OCI-LY1 (cell line): ENCODE results near the gene FLT3.

Experiments
- H2AFZ ChIP-seq: fragments of 200-600 bp; sonication (generic), shearing (Covaris generic); 2 replicates; pipeline ENCODE4 v1.6.0; 2014; ENCODE audit warnings: antibody characterized with exemption, mild to moderate bottlenecking, low read length
- H3F3A ChIP-seq: fragments of 200-600 bp; sonication (generic), shearing (Covaris generic); 2 replicates; pipeline ENCODE4 v1.6.0; 2014; ENCODE audit warnings: mild to moderate bottlenecking, antibody characterized with exemption, low read length, moderate library complexity; ENCODE audit not compliant: insufficient read depth
- H3K27ac ChIP-seq: fragments of 200-600 bp; sonication (generic); 2 replicates; pipeline ENCODE4 v1.5.1; 2014; ENCODE audit warnings: low read length, mixed run types, mild to moderate bottlenecking, low read depth; ENCODE audit not compliant: poor library complexity, severe bottlenecking
- H3K27me3 ChIP-seq: fragments of 200-600 bp; sonication (generic); 2 replicates; pipeline ENCODE4 v1.6.0; 2014; ENCODE audit warnings: antibody characterized with exemption, mild to moderate bottlenecking, low read length, moderate library complexity; ENCODE audit not compliant: insufficient read depth
- H3K36me3 ChIP-seq: fragments of 200-600 bp; sonication (generic); 2 replicates; pipeline ENCODE4 v1.6.1; 2014; ENCODE audit warnings: mild to moderate bottlenecking, antibody characterized with exemption, low read length, moderate library complexity, mixed read lengths; ENCODE audit not compliant: insufficient read depth
- H3K4me1 ChIP-seq: fragments of 200-600 bp; sonication (generic); 2 replicates; pipeline ENCODE4 v1.5.1; 2014; ENCODE audit warnings: mild to moderate bottlenecking, low read length, moderate library complexity; ENCODE audit not compliant: insufficient read depth, severe bottlenecking
- H3K4me2 ChIP-seq: fragments of 200-600 bp; sonication (generic), shearing (Covaris generic); 2 replicates; pipeline ENCODE4 v1.6.1; 2014; ENCODE audit warnings: low read length
- H3K4me3 ChIP-seq: fragments of 200-600 bp; sonication (generic); 2 replicates; pipeline ENCODE4 v1.5.1; 2014; ENCODE audit warnings: low read length, low read depth, mild to moderate bottlenecking, mixed read lengths; ENCODE audit not compliant: poor library complexity, severe bottlenecking
- H3K79me2 ChIP-seq: fragments of 200-600 bp; shearing (Covaris generic); 2 replicates; pipeline ENCODE4 v1.6.1; 2016; ENCODE audit warnings: mixed run types, low read length, mixed read lengths; ENCODE audit not compliant: insufficient read depth
- H3K9ac ChIP-seq: fragments of 200-600 bp; sonication (generic), shearing (Covaris generic); 2 replicates; pipeline ENCODE4 v1.6.1; 2014; ENCODE audit warnings: mild to moderate bottlenecking, low read length, mixed read lengths
- H3K9me2 ChIP-seq: fragments of 200-600 bp; sonication (generic), shearing (Covaris generic); 2 replicates; pipeline ENCODE4 v1.6.1; 2014; ENCODE audit warnings: low read depth, mild to moderate bottlenecking, low read length, mixed read lengths
- H3K9me3 ChIP-seq: fragments of 200-600 bp; shearing (Covaris generic); 2 replicates; pipeline ENCODE4 v1.6.1; 2014; ENCODE audit warnings: low read length, mixed read lengths
- H4K20me1 ChIP-seq: fragments of 200-600 bp; sonication (generic), shearing (Covaris generic); 2 replicates; pipeline ENCODE4 v1.6.0; 2016; ENCODE audit warnings: mild to moderate bottlenecking, low read length; ENCODE audit not compliant: insufficient read depth
- EZH2 ChIP-seq: fragments of 200-600 bp; sonication (generic), shearing (Covaris generic); IDR thresholded peaks from 2 replicates; pipeline ENCODE4 v1.8.0; 2017; ENCODE audit warnings: borderline replicate concordance, mixed run types, mild to moderate bottlenecking, antibody characterized with exemption, low read length, moderate library complexity, mixed read lengths
- TF ChIP-seq, protein P1 (sequence below): fragments of 200-600 bp; sonication (generic), shearing (Covaris generic); IDR thresholded peaks from 2 replicates; pipeline ENCODE4 v1.5.1; 2017; ENCODE audit warnings: mild to moderate bottlenecking, antibody characterized with exemption, low read length, moderate library complexity, mixed read lengths

The FLT3 gene

DNA sequence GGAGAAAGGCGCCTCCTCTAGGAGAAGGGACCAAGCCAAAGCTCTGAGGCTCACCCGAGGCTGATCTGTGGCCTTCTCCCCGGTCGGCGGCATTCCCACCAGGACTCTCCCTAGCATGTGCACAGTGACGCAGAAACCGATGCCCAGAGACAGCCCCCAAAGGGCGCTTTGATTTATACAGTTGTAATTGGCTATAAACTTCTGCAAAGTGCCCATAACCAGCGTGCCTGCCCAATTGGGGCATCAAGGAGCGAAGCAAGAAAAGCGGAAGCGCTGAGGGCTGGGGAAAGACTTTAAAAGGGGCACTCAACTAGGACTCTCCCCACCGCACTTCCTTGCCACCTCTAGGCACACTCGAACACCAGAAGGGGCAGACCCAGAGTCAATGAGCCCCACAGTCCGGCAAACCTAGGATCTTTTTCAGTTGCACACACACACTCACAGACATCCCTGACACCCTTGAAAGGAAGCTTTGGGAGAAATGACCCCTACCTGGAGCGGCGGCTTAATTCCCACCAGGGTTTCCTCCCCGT lies 133.1 kb downstream of the FLT3 start:
- TF ChIP-seq, protein P1, sequence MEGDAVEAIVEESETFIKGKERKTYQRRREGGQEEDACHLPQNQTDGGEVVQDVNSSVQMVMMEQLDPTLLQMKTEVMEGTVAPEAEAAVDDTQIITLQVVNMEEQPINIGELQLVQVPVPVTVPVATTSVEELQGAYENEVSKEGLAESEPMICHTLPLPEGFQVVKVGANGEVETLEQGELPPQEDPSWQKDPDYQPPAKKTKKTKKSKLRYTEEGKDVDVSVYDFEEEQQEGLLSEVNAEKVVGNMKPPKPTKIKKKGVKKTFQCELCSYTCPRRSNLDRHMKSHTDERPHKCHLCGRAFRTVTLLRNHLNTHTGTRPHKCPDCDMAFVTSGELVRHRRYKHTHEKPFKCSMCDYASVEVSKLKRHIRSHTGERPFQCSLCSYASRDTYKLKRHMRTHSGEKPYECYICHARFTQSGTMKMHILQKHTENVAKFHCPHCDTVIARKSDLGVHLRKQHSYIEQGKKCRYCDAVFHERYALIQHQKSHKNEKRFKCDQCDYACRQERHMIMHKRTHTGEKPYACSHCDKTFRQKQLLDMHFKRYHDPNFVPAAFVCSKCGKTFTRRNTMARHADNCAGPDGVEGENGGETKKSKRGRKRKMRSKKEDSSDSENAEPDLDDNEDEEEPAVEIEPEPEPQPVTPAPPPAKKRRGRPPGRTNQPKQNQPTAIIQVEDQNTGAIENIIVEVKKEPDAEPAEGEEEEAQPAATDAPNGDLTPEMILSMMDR, result no peak
- no peak for TF ChIP-seq EZH2
- Histone ChIP-seq H3K9ac (no peak overlapping the region), H3K4me3 (no peak overlapping the region), H3K9me2 (no peaks in the 10 kb centered on the region), H3K79me2 (no peaks in the 10 kb centered on the region), H3F3A (no peaks in the 10 kb centered on the region), H3K4me2 (no peak overlapping the region), H3K9me3 (no peaks in the 10 kb centered on the region), H2AFZ (no peak overlapping the region), H3K27me3 (no peaks in the 10 kb centered on the region), H3K4me1 (no peaks in the 10 kb centered on the region), H4K20me1 (no peaks in the 10 kb centered on the region), H3K27ac (no peak overlapping the region), H3K36me3 (no peaks in the 10 kb centered on the region)

DNA sequence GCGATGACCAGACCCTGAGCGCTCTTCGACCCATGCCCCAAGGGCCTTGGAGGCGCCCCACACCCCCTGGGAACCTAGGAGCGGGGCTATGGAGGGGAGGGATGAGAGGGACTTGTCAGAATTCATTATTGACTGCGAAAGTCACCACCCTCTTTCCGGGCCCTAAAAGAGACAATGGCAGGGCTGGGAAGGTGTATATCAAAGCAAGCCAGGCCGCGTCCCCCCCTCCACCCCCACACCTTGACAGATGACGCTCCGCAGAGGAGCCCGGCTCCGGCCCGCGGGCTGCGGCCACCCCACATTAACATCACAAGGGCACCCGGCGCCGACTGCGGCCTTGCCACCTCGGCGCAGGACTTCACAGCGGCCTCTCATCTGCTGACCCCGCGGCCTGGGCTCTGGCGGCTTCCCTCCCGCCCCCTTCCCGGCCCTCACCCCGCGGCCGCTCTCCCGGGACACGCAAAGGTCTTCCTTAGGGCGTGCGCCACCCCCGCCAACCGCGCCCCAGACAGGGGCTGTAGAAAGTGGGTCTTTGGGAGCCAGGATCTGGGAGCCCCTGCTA lies 133.7 kb downstream of the FLT3 start:
- H3K27me3 ChIP-seq, result no peaks in the 10 kb centered on the region
- H4K20me1 ChIP-seq, result no peaks in the 10 kb centered on the region
- H3K4me3 ChIP-seq, result no peak overlapping the region
- no peak overlapping the region for H3K9ac ChIP-seq
- H2AFZ ChIP-seq, result no peak overlapping the region
- no peaks in the 10 kb centered on the region for H3K9me2 ChIP-seq
- H3K36me3 ChIP-seq, result no peaks in the 10 kb centered on the region
- H3F3A ChIP-seq, result no peaks in the 10 kb centered on the region
- no peaks in the 10 kb centered on the region for H3K9me3 ChIP-seq
- H3K4me1 ChIP-seq, result no peaks in the 10 kb centered on the region
- no peaks in the 10 kb centered on the region for H3K79me2 ChIP-seq
- no peak for TF ChIP-seq EZH2
- TF ChIP-seq, protein P1, result no peak
- H3K4me2 ChIP-seq, result no peak overlapping the region
- no peak overlapping the region for H3K27ac ChIP-seq

DNA sequence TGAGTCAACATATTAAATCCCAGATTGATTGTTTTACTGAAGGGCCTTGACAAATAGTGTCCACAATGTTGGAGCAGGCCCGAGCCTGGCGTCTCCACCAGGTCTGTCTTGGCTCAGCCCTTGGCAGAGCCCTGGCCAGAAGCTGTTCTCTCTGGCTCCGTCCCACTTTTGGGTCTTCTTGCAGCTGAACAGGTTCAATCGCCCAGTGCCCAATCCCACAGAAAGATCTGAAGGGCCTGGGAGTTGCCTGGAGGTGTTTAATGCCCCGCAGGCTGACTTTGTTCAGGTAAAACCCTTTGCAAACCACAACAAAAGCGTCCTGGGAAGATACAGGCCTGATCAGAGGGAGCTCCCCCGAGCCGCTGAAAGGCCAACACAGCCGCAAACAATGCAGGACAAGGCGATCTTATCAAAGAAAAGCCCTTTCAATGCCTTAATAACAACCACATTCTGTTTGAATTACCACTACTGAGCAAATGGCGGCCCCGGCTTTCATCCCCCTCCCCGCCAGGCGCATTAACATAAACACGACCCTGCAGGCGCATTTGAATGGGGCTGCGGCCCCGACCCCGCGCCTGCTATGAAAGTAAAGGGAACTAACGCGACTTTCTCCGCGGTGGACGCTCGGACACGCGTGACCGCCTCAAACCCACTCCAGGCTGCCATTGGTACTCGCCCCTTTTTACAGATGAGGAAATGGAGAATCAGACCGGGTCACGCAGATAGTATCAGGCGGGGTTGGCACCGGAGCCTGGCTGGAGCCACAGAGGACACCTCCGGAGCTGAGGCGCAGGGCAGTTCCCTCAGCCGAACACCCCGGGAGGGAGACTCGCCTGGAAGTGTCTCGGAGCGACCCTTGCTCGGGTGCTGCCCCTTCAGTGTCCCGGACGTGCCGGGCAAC lies 134.4 kb downstream of the FLT3 start:
- no peaks in the 10 kb centered on the region for H3F3A ChIP-seq
- no peaks in the 10 kb centered on the region for H3K79me2 ChIP-seq
- no peak overlapping the region for H3K4me2 ChIP-seq
- no peaks in the 10 kb centered on the region for H3K9me3 ChIP-seq
- H3K9me2 ChIP-seq, result no peaks in the 10 kb centered on the region
- no peak overlapping the region for H3K9ac ChIP-seq
- no peak overlapping the region for H3K4me3 ChIP-seq
- H2AFZ ChIP-seq, result no peak overlapping the region
- no peak overlapping the region for H3K27ac ChIP-seq
- H3K4me1 ChIP-seq, result no peaks in the 10 kb centered on the region
- H3K27me3 ChIP-seq, result no peaks in the 10 kb centered on the region
- H4K20me1 ChIP-seq, result no peaks in the 10 kb centered on the region
- TF ChIP-seq, protein P1, result no peak
- no peak for TF ChIP-seq EZH2
- no peaks in the 10 kb centered on the region for H3K36me3 ChIP-seq
